GM21528 (cell line): ENCODE measurements around the gene ADGRD2.

ENCODE experiments used
- ATAC-seq: cut with Tn5 transposase; IDR thresholded peaks from one replicate; pipeline ENCODE4 v1.9.1; 2021; ENCODE audit warnings: mild to moderate bottlenecking, moderate library complexity; ENCODE audit not compliant: unreplicated experiment, low FRiP score

The ADGRD2 gene

GRCh38 chr9:124437086-124437485 lies 13.2 kb upstream of the ADGRD2 start:
- no peak for ATAC-seq

GRCh38 chr9:124438091-124438490 lies 12.2 kb upstream of the ADGRD2 start:
- ATAC-seq, result no peak

- ATAC-seq, result no peak
Observed at GRCh38 chr9:124439086-124439485, 11.2 kb upstream of the ADGRD2 start.

GRCh38 chr9:124439686-124440243 lies 10.5 kb upstream of the ADGRD2 start:
- no peak for ATAC-seq

GRCh38 chr9:124440786-124441185 lies 9.5 kb upstream of the ADGRD2 start:
- no peak for ATAC-seq

- no peak for ATAC-seq
Observed at GRCh38 chr9:124441291-124441690, 9.0 kb upstream of the ADGRD2 start.

GRCh38 chr9:124442379-124442778 lies 7.9 kb upstream of the ADGRD2 start:
- no peak for ATAC-seq

- ATAC-seq, result no peak
Observed at GRCh38 chr9:124442826-124443225, 7.4 kb upstream of the ADGRD2 start.

GRCh38 chr9:124443625-124444024 lies 6.6 kb upstream of the ADGRD2 start:
- ATAC-seq, result no peak

GRCh38 chr9:124444166-124444565 lies 6.1 kb upstream of the ADGRD2 start:
- ATAC-seq, result no peak

GRCh38 chr9:124447297-124447661 lies 3.0 kb upstream of the ADGRD2 start:
- ATAC-seq, result no peak

- no peak for ATAC-seq
Observed at GRCh38 chr9:124448019-124448418, 2.2 kb upstream of the ADGRD2 start.

- ATAC-seq, result no peak
Observed at GRCh38 chr9:124449381-124450151, 685 bp upstream of the ADGRD2 start.

GRCh38 chr9:124450931-124451661 lies 845 bp downstream of the ADGRD2 start:
- no peak for ATAC-seq

- ATAC-seq, result no peak
Observed at GRCh38 chr9:124452326-124452725, 2.1 kb downstream of the ADGRD2 start.

GRCh38 chr9:124452841-124453585 lies 2.8 kb downstream of the ADGRD2 start:
- no peak for ATAC-seq

GRCh38 chr9:124453586-124454191 lies 3.4 kb downstream of the ADGRD2 start:
- ATAC-seq, result no peak

- no peak for ATAC-seq
Observed at GRCh38 chr9:124454296-124454695, 4.0 kb downstream of the ADGRD2 start.

GRCh38 chr9:124454791-124455443 lies 4.7 kb downstream of the ADGRD2 start:
- ATAC-seq, result no peak

- ATAC-seq, result no peak
Observed at GRCh38 chr9:124455820-124456219, 5.6 kb downstream of the ADGRD2 start.
